GM23338 (cell line): ENCODE data around the gene CTNNA3. TPM values are rescaled to one million over a fixed set of nuclear protein-coding genes. Genes with fewer than 3 reads are reported as not detected.

Experiments used
- ATAC-seq: fragments of 200-7000 bp; cut with Tn5 transposase; 3 replicates; pipeline ENCODE4 v1.9.1; 2020
- DNase-seq: peaks from one replicate; pipeline ENCODE4 v3.0.0-alpha.2; 2015; ENCODE audit warnings: low spot score
- H2AFZ ChIP-seq: fragments of 200-600 bp; sonication (generic); 2 replicates; pipeline ENCODE4 v1.8.0; 2016; ENCODE audit warnings: antibody characterized with exemption, mild to moderate bottlenecking, moderate library complexity
- H3F3A ChIP-seq: fragments of 200-600 bp; sonication (generic); replicated peaks from 2 replicates; pipeline ENCODE4 v1.8.0; 2017; ENCODE audit warnings: antibody characterized with exemption, mixed run types, low read depth
- H3K27ac ChIP-seq: fragments of 200-600 bp; sonication (generic); 2 replicates; pipeline ENCODE4 v1.6.1; 2016; ENCODE audit warnings: low read depth
- H3K27me3 ChIP-seq: fragments of 200-600 bp; sonication (generic); 2 replicates; pipeline ENCODE4 v1.8.0; 2016; ENCODE audit warnings: mild to moderate bottlenecking, mixed run types, moderate library complexity; ENCODE audit not compliant: insufficient read depth
- H3K36me3 ChIP-seq: fragments of 200-600 bp; sonication (generic); 2 replicates; pipeline ENCODE4 v1.8.0; 2016; ENCODE audit warnings: mild to moderate bottlenecking; ENCODE audit not compliant: insufficient read depth
- H3K4me1 ChIP-seq: fragments of 200-600 bp; sonication (generic); 2 replicates; pipeline ENCODE4 v1.8.0; 2016; ENCODE audit warnings: mild to moderate bottlenecking, moderate library complexity; ENCODE audit not compliant: insufficient read depth
- H3K4me2 ChIP-seq: fragments of 200-600 bp; sonication (generic); 2 replicates; pipeline ENCODE4 v1.7.1; 2017; ENCODE audit warnings: mixed run types
- H3K4me3 ChIP-seq: fragments of 200-600 bp; sonication (generic); 2 replicates; pipeline ENCODE4 v1.6.1; 2016; ENCODE audit warnings: mixed run types
- H3K79me2 ChIP-seq: fragments of 200-600 bp; sonication (generic); replicated peaks from 2 replicates; pipeline ENCODE4 v1.8.0; 2017; ENCODE audit warnings: mild to moderate bottlenecking; ENCODE audit not compliant: insufficient read depth
- H3K9me2 ChIP-seq: fragments of 200-600 bp; sonication (generic); 2 replicates; pipeline ENCODE4 v1.8.0; 2017; ENCODE audit not compliant: insufficient read depth
- H4K20me1 ChIP-seq: fragments of 200-600 bp; sonication (generic); replicated peaks from 2 replicates; pipeline ENCODE4 v1.8.0; 2017; ENCODE audit warnings: mild to moderate bottlenecking; ENCODE audit not compliant: insufficient read depth
- H3K27ac Mint-ChIP-seq: 2 replicates; pipeline ENCODE4 v1.8.0; 2020; ENCODE audit warnings: inconsistent platforms, mild to moderate bottlenecking, moderate library complexity, mixed read lengths
- H3K27me3 Mint-ChIP-seq: 3 replicates; pipeline ENCODE4 v1.8.0; 2022; ENCODE audit warnings: low read depth, mild to moderate bottlenecking, moderate library complexity, mixed read lengths, inconsistent platforms; ENCODE audit not compliant: insufficient read depth, poor library complexity
- H3K36me3 Mint-ChIP-seq: 3 replicates; pipeline ENCODE4 v1.8.0; 2021; ENCODE audit warnings: low read depth, mild to moderate bottlenecking, inconsistent platforms, moderate library complexity, mixed read lengths
- H3K4me1 Mint-ChIP-seq: 3 replicates; pipeline ENCODE4 v1.8.0; 2020; ENCODE audit warnings: mild to moderate bottlenecking, inconsistent platforms, mixed read lengths
- H3K4me3 Mint-ChIP-seq: 3 replicates; pipeline ENCODE4 v1.8.0; 2021; ENCODE audit warnings: moderate library complexity, mild to moderate bottlenecking, inconsistent platforms, mixed read lengths
- H3K9me3 Mint-ChIP-seq: 3 replicates; pipeline ENCODE4 v1.8.0; 2020; ENCODE audit warnings: moderate library complexity, mild to moderate bottlenecking, inconsistent platforms, mixed read lengths
- CREB1 ChIP-seq: fragments of 250-450 bp; sonication (Bioruptor Pico); IDR thresholded peaks from 2 replicates; pipeline ENCODE4 v1.5.0; 2020; ENCODE audit warnings: low read depth, mild to moderate bottlenecking, moderate library complexity
- CTCF ChIP-seq, 2 experiments: fragments of 200-600 bp in 1 of 2; sonication (generic) in 1 of 2; conservative IDR thresholded peaks; 2 replicates each; pipeline versions ENCODE4 v1.5.1 to v1.6.1; 2016 to 2017; ENCODE audit warnings: antibody characterized with exemption in 2 of 2, low read depth in 2 of 2, mild to moderate bottlenecking in 2 of 2, moderate library complexity in 1 of 2
- ETS1 ChIP-seq: IDR thresholded peaks from 2 replicates; pipeline ENCODE4 v1.6.1; 2016; ENCODE audit warnings: antibody characterized with exemption
- EZH2 ChIP-seq: fragments of 200-600 bp; sonication (generic); IDR thresholded peaks from one replicate; pipeline ENCODE4 v1.8.0; 2017; ENCODE audit warnings: antibody characterized with exemption, mild to moderate bottlenecking, low read depth; ENCODE audit not compliant: unreplicated experiment
- EZH2phosphoT487 ChIP-seq: fragments of 200-600 bp; sonication (generic); IDR thresholded peaks from one replicate; pipeline ENCODE4 v1.8.1; 2018; ENCODE audit warnings: antibody characterized with exemption; ENCODE audit not compliant: unreplicated experiment
- JUNB ChIP-seq: IDR thresholded peaks from one replicate; pipeline ENCODE4 v1.6.1; 2016; ENCODE audit warnings: antibody characterized with exemption; ENCODE audit not compliant: unreplicated experiment
- REST ChIP-seq: IDR thresholded peaks from one replicate; pipeline ENCODE4 v1.6.1; 2018; ENCODE audit warnings: antibody characterized with exemption; ENCODE audit not compliant: unreplicated experiment
- STAT1 ChIP-seq: IDR thresholded peaks from one replicate; pipeline ENCODE4 v1.6.1; 2016; ENCODE audit warnings: antibody characterized with exemption; ENCODE audit not compliant: unreplicated experiment
- ZNF114 ChIP-seq: fragments of 250-450 bp; sonication (Bioruptor Pico); IDR thresholded peaks from 2 replicates; pipeline ENCODE4 v1.5.0; 2020; ENCODE audit warnings: mild to moderate bottlenecking, moderate library complexity
- ZNF331 ChIP-seq: fragments of 250-450 bp; sonication (Bioruptor Pico); IDR thresholded peaks from 2 replicates; pipeline ENCODE4 v1.5.0; 2020; ENCODE audit warnings: low read depth, mild to moderate bottlenecking, moderate library complexity
- ZNF462 ChIP-seq: fragments of 250-450 bp; sonication (Bioruptor Pico); IDR thresholded peaks from 2 replicates; pipeline ENCODE4 v1.5.0; 2020; ENCODE audit warnings: mild to moderate bottlenecking, moderate library complexity
- polyA plus RNA-seq: library from polyadenylated mRNA; unstranded; fragments of >200 nt; fragmentation: Nextera tagmentation; extraction: Ambion mirVana; gene quantifications from 2 replicates; pipeline ENCODE4 v1.2.1, GENCODE V29; 2016
- total RNA-seq: library from RNA; depleted of rRNA; stranded (reverse); fragments of >200 nt; shearing (Covaris generic); gene quantifications from 2 replicates; pipeline ENCODE4 v1.2.3, GENCODE V29; 2014

Gene CTNNA3
- total and polyA plus RNA-seq, 2 experiments from 2014 or later, result 0.71 to 3.3 TPM

GRCh38 chr10:67257018-67257417, 439.0 kb downstream of the CTNNA3 start (continued):
- TF ChIP-seq ZNF462 (CRISPR knock-in tag) (no peak), STAT1 (no peak), EZH2phosphoT487 (no peak), REST (no peak), ZNF114 (no peak), JUNB (no peak)

- H3K27ac Mint-ChIP-seq, result no peak overlapping the region
- ATAC-seq (no peak), DNase-seq (no peak)
- Histone ChIP-seq H3K4me3 (no peak overlapping the region), H3F3A (no peaks in the 10 kb centered on the region), H2AFZ (no peak overlapping the region), H3K9me2 (0 out of 2 replicates have a peak, but pooled peaks cover 5% of the 10 kb centered on the region), H4K20me1 (no peaks in the 10 kb centered on the region), H3K79me2 (no peaks in the 10 kb centered on the region), H3K27ac (no peak overlapping the region), H3K4me1 (peaks cover 5% of the 10 kb centered on the region; the same call in 1 of the 2 replicates), H3K4me2 (no peak overlapping the region), H3K27me3 (no peaks in the 10 kb centered on the region), H3K36me3 (no peaks in the 10 kb centered on the region)
- H3K27me3 Mint-ChIP-seq, result no peaks in the 10 kb centered on the region
- no peaks in the 10 kb centered on the region for H3K36me3 Mint-ChIP-seq
- no peaks in the 10 kb centered on the region for H3K9me3 Mint-ChIP-seq
- H3K4me1 Mint-ChIP-seq, result peaks cover 4% of the 10 kb centered on the region; the same call in 2 of the 3 replicates
- no peak overlapping the region for H3K4me3 Mint-ChIP-seq
- no peak for TF ChIP-seq CREB1 (CRISPR knock-in tag)
- TF ChIP-seq ZNF331 (CRISPR knock-in tag), result no peak
- TF ChIP-seq ETS1, result no peak
- TF ChIP-seq EZH2, result no peak
- TF ChIP-seq CTCF (conservative IDR thresholded peaks at IDR 0.05; ENCODE audit: low read depth in 2 of 2), result no peak
Observed at GRCh38 chr10:67250686-67251085, 445.3 kb downstream of the CTNNA3 start.
